ENCODE results near the gene DOCK3.

DNA sequence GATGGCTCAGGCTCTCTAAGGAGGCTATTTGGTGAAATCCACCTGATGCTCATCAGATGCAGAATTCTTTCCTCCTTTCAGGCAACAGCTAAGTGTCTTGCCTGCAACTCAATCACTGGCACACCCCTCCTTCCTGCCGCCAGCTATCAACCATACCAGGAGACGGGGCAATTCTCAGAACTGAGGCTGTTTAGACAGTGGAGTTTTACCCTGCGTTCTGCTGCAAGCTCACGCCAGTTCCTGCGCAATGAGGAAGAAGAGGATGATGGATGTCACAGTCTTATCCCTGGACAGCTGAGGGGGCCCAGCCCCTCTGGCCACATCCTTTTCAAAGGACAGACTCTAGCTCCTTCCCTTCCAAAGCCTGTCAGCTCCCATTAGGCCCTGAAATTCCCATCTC lies 703.3 kb downstream of the DOCK3 start:
- TF ChIP-seq, protein P1, sequence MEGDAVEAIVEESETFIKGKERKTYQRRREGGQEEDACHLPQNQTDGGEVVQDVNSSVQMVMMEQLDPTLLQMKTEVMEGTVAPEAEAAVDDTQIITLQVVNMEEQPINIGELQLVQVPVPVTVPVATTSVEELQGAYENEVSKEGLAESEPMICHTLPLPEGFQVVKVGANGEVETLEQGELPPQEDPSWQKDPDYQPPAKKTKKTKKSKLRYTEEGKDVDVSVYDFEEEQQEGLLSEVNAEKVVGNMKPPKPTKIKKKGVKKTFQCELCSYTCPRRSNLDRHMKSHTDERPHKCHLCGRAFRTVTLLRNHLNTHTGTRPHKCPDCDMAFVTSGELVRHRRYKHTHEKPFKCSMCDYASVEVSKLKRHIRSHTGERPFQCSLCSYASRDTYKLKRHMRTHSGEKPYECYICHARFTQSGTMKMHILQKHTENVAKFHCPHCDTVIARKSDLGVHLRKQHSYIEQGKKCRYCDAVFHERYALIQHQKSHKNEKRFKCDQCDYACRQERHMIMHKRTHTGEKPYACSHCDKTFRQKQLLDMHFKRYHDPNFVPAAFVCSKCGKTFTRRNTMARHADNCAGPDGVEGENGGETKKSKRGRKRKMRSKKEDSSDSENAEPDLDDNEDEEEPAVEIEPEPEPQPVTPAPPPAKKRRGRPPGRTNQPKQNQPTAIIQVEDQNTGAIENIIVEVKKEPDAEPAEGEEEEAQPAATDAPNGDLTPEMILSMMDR (IDR thresholded peaks at IDR 0.05; ENCODE audit: low read length), result no peak
- no peak for TF ChIP-seq EZH2 (optimal IDR thresholded peaks at IDR 0.05; ENCODE audit: low read depth, low read length)
